Neural progenitor cell (in vitro differentiated cells): ENCODE measurements around the gene ZNF808. TPM values are rescaled to one million over a fixed set of nuclear protein-coding genes. Genes with fewer than 3 reads are reported as not detected.
A peak's percentile ranks its signal among the peaks of the same experiment; 100 is the strongest.
"Not testable (repeated sequence)": the region's sequence is repeated elsewhere in the genome, so short reads cannot be mapped to it uniquely, and the experiment has no call there.

ENCODE experiments used
- DNase-seq: peaks from one replicate; pipeline ENCODE4 v3.0.0-alpha.2; 2016; ENCODE audit warnings: low spot score
- H2AFZ ChIP-seq: fragments of 200-600 bp; sonication (generic); replicated peaks from 2 replicates; pipeline ENCODE4 v1.6.1; 2016; ENCODE audit warnings: antibody characterized with exemption
- H3F3A ChIP-seq: fragments of 200-600 bp; sonication (generic); 2 replicates; pipeline ENCODE4 v1.6.1; 2016; ENCODE audit warnings: antibody characterized with exemption, low read depth
- H3K27ac ChIP-seq: fragments of 200-600 bp; sonication (generic); 2 replicates; pipeline ENCODE4 v1.5.1; 2016; ENCODE audit warnings: mild to moderate bottlenecking
- H3K27me3 ChIP-seq: fragments of 200-600 bp; sonication (generic); 2 replicates; pipeline ENCODE4 v1.6.1; 2016; ENCODE audit warnings: mild to moderate bottlenecking, moderate library complexity
- H3K36me3 ChIP-seq: fragments of 200-600 bp; sonication (generic); 2 replicates; pipeline ENCODE4 v1.5.1; 2016
- H3K4me1 ChIP-seq: fragments of 200-600 bp; sonication (generic); 2 replicates; pipeline ENCODE4 v1.6.1; 2016; ENCODE audit warnings: mixed run types
- H3K4me2 ChIP-seq: fragments of 200-600 bp; sonication (generic); 2 replicates; pipeline ENCODE4 v1.6.1; 2016
- H3K4me3 ChIP-seq: fragments of 200-600 bp; sonication (generic); 2 replicates; pipeline ENCODE4 v1.5.1; 2016
- H3K79me2 ChIP-seq: fragments of 200-600 bp; sonication (generic); 2 replicates; pipeline ENCODE4 v1.6.1; 2016; ENCODE audit warnings: low read depth
- H3K9ac ChIP-seq: fragments of 200-600 bp; sonication (generic); 2 replicates; pipeline ENCODE4 v1.6.1; 2016
- H3K9me3 ChIP-seq: fragments of 200-600 bp; sonication (generic); 2 replicates; pipeline ENCODE4 v1.5.1; 2016; ENCODE audit warnings: low read depth
- H4K20me1 ChIP-seq: fragments of 200-600 bp; sonication (generic); 2 replicates; pipeline ENCODE4 v1.6.1; 2016; ENCODE audit warnings: low read depth
- H3K27ac Mint-ChIP-seq: 3 replicates; pipeline ENCODE4 v1.8.0; 2021; ENCODE audit warnings: mixed read lengths
- H3K27me3 Mint-ChIP-seq: 2 replicates; pipeline ENCODE4 v1.8.0; 2022; ENCODE audit warnings: low read depth, mild to moderate bottlenecking, inconsistent platforms, moderate library complexity, mixed read lengths; ENCODE audit not compliant: insufficient read depth
- H3K36me3 Mint-ChIP-seq: 3 replicates; pipeline ENCODE4 v1.8.0; 2021; ENCODE audit warnings: mixed read lengths
- H3K4me1 Mint-ChIP-seq: 3 replicates; pipeline ENCODE4 v1.8.0; 2021; ENCODE audit warnings: mixed read lengths
- H3K4me3 Mint-ChIP-seq: 3 replicates; pipeline ENCODE4 v1.8.0; 2021; ENCODE audit warnings: mild to moderate bottlenecking, moderate library complexity, mixed read lengths
- H3K9me3 Mint-ChIP-seq: 3 replicates; pipeline ENCODE4 v1.8.0; 2020; ENCODE audit warnings: mixed read lengths
- CTCF ChIP-seq: fragments of 200-600 bp; sonication (generic); IDR thresholded peaks from 2 replicates; pipeline ENCODE4 v1.5.1; 2017; ENCODE audit warnings: antibody characterized with exemption, mild to moderate bottlenecking
- EZH2 ChIP-seq: fragments of 200-600 bp; sonication (generic); IDR thresholded peaks from 2 replicates; pipeline ENCODE4 v1.6.1; 2017; ENCODE audit warnings: antibody characterized with exemption, mild to moderate bottlenecking, moderate library complexity
- EZH2phosphoT487 ChIP-seq: fragments of 200-600 bp; sonication (generic); IDR thresholded peaks from 2 replicates; pipeline ENCODE4 v1.6.1; 2017; ENCODE audit warnings: antibody characterized with exemption
- total RNA-seq: library from RNA; depleted of rRNA; stranded (reverse); fragments of >200 nt; gene quantifications from 2 replicates; pipeline ENCODE4 v1.2.3, GENCODE V29; 2015; ENCODE audit warnings: low replicate concordance

ZNF808 gene
- total RNA-seq, 1 donor from 2014 or later: 18.9 TPM

DNA sequence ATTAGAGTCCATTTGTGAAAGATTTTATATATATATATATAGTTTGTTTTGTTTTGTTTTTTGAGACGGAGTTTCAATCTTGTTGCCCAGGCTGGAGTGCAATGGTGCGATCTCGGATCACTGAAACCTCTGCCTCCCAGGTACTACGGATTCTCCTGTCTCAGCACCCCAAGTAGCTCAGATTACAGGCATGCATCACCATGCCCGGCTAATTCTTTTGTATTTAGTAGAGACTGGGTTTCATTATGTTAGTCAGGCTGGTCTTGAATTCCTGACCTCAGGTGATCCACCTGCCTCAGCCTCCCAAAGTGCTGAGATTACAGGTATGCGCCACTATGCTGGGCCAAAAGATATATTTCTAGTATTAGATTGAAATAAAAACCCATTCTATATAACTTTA lies 38.7 kb downstream of the ZNF808 start:
- Histone ChIP-seq H3K36me3 (no peaks in the 10 kb centered on the region), H3K79me2 (peaks cover 7% of the 10 kb centered on the region), H3K4me1 (peaks cover 6% of the 10 kb centered on the region), H3K4me3 (no peak overlapping the region), H3K4me2 (no peak overlapping the region), H2AFZ (no peak overlapping the region), H4K20me1 (no peaks in the 10 kb centered on the region), H3F3A (peaks cover 22% of the 10 kb centered on the region), H3K27ac (no peak overlapping the region), H3K9ac (no peak overlapping the region), H3K27me3 (no peaks in the 10 kb centered on the region), H3K9me3 (no peaks in the 10 kb centered on the region)
- Mint-ChIP-seq H3K4me1 (peaks cover 4% of the 10 kb centered on the region), H3K4me3 (no peak overlapping the region), H3K9me3 (peaks cover 43% of the 10 kb centered on the region), H3K27ac (no peak overlapping the region), H3K36me3 (peaks cover 42% of the 10 kb centered on the region), H3K27me3 (peaks cover 2% of the 10 kb centered on the region)
- no peak for TF ChIP-seq CTCF
- no peak for TF ChIP-seq EZH2phosphoT487
- TF ChIP-seq EZH2: no peak
- DNase-seq: no peak

DNA sequence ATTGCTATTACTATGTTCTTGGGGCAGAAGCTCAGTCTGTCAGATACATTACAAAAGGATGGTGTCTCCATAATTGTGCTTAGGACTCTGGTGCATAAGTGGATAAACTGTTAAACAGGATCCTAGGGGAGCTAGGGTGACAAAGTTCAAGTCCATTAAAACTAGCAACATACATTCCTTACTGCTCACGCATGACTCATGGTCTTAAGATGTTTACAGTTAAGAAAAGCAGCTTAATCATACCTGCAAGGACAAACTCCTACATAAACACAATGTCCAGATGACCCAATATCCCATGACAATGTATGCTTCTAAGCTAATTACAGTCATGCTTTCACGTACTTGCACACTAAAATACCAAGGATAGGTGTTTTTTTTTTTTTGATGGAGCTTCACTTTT lies 39.1 kb downstream of the ZNF808 start:
- peaks cover 10% of the 10 kb centered on the region for H3K79me2 ChIP-seq
- peaks cover 41% of the 10 kb centered on the region for H3K9me3 Mint-ChIP-seq
- H3K27ac Mint-ChIP-seq: no peak overlapping the region

DNA sequence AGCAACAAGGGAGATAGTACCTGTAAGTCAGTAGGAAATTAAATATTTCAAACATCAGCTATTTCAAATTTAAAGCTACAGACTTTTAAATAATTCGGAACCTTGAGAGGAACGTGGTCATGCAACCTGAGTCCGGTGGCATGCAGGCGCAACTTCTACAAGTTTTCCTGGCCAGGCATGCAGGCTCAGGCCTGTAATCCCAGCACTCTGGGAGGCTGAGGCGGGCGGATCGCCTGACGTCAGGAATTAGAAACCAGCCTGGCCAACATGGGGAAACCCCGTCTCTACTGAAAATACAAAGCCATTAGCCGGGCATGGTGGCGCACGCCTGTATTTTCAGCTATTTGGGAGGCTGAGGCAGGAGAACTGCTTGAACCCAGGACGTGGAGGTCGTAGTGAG lies 40.5 kb downstream of the ZNF808 start:
- no peak overlapping the region for H3K27ac ChIP-seq
- no peaks in the 10 kb centered on the region for H4K20me1 ChIP-seq
- no peak for DNase-seq
- peaks cover 42% of the 10 kb centered on the region for H3K36me3 Mint-ChIP-seq
- no peak for TF ChIP-seq EZH2
- no peak for TF ChIP-seq EZH2phosphoT487
- no peak for TF ChIP-seq CTCF
- H3K9me3 Mint-ChIP-seq: peaks cover 35% of the 10 kb centered on the region
- H3F3A ChIP-seq: peaks cover 22% of the 10 kb centered on the region
- no peak overlapping the region for H2AFZ ChIP-seq
- no peak overlapping the region for H3K4me3 Mint-ChIP-seq
- H3K27me3 Mint-ChIP-seq: peaks cover 2% of the 10 kb centered on the region
- H3K4me3 ChIP-seq: no peak overlapping the region
- H3K4me2 ChIP-seq: no peak overlapping the region
- no peaks in the 10 kb centered on the region for H3K9me3 ChIP-seq
- peaks cover 6% of the 10 kb centered on the region for H3K4me1 ChIP-seq
- H3K36me3 ChIP-seq: no peaks in the 10 kb centered on the region
- no peak overlapping the region for H3K27ac Mint-ChIP-seq
- H3K9ac ChIP-seq: no peak overlapping the region
- no peaks in the 10 kb centered on the region for H3K27me3 ChIP-seq
- H3K79me2 ChIP-seq: peaks cover 20% of the 10 kb centered on the region
- H3K4me1 Mint-ChIP-seq: peaks cover 6% of the 10 kb centered on the region

More for the DNA sequence above, 39.1 kb downstream of the ZNF808 start:
- peaks cover 22% of the 10 kb centered on the region for H3F3A ChIP-seq
- Mint-ChIP-seq H3K36me3 (peaks cover 41% of the 10 kb centered on the region), H3K27me3 (peaks cover 2% of the 10 kb centered on the region), H3K4me1 (peaks cover 6% of the 10 kb centered on the region), H3K4me3 (no peak overlapping the region)
- H3K9me3 ChIP-seq: no peaks in the 10 kb centered on the region
- H3K27ac ChIP-seq: no peak overlapping the region
- H2AFZ ChIP-seq: no peak overlapping the region
- TF ChIP-seq EZH2 (no peak), CTCF (no peak), EZH2phosphoT487 (no peak)
- no peak overlapping the region for H3K9ac ChIP-seq
- no peak overlapping the region for H3K4me3 ChIP-seq
- H3K4me1 ChIP-seq: peaks cover 6% of the 10 kb centered on the region
- H3K36me3 ChIP-seq: no peaks in the 10 kb centered on the region
- H4K20me1 ChIP-seq: no peaks in the 10 kb centered on the region
- no peak for DNase-seq
- H3K4me2 ChIP-seq: no peak overlapping the region
- H3K27me3 ChIP-seq: no peaks in the 10 kb centered on the region

- peak; percentile 88 for DNase-seq
- not testable (repeated sequence) for H3K9ac ChIP-seq, H3K4me1 ChIP-seq, H3K36me3 ChIP-seq, H3K4me1 Mint-ChIP-seq, H4K20me1 ChIP-seq, H3K27me3 ChIP-seq, H3K27me3 Mint-ChIP-seq, H3K9me3 ChIP-seq
- Mint-ChIP-seq H3K27ac (peak overlapping the region; percentile 81), H3K36me3 (peaks cover 35% of the 10 kb centered on the region), H3K9me3 (peaks cover 21% of the 10 kb centered on the region), H3K4me3 (peak overlapping the region; percentile 95)
- H3F3A ChIP-seq: peaks cover 22% of the 10 kb centered on the region
- peak overlapping the region; percentile 79 for H3K4me2 ChIP-seq
- H2AFZ ChIP-seq: peak overlapping the region; percentile 46
- H3K4me3 ChIP-seq: peak overlapping the region; percentile 72
- peaks cover 20% of the 10 kb centered on the region for H3K79me2 ChIP-seq
- peak overlapping the region; percentile 66 for H3K27ac ChIP-seq
These were observed 42.2 kb downstream of the ZNF808 start for GRCh38 chr19:52569638-52569999.
